D721Med (cell line): ENCODE measurements around the gene ZNF280A.

Experiments
- DNase-seq: peaks from one replicate; pipeline ENCODE4 v3.0.0; 2011; ENCODE audit warnings: low spot score; ENCODE audit not compliant: insufficient read length
- FAIRE-seq: peaks from 2 replicates; lab custom pipeline; 2011; peaks lifted over from hg19 to GRCh38; lab: Jason Lieb, UNC
- CTCF ChIP-seq: IDR thresholded peaks from 2 replicates; pipeline ENCODE4 v1.5.1; 2012; ENCODE audit warnings: mild to moderate bottlenecking, control low read depth; ENCODE audit not compliant: insufficient read depth; ENCODE audit errors: missing control alignments

Gene ZNF280A

GRCh38 chr22:22488736-22489135, 31.3 kb downstream of the ZNF280A start:
- DNase-seq: no peak
- no peak for FAIRE-seq
- no peak for TF ChIP-seq CTCF

- no peak for FAIRE-seq
- DNase-seq: no peak
- no peak for TF ChIP-seq CTCF
These were observed 32.0 kb downstream of the ZNF280A start for GRCh38 chr22:22487869-22488597.

- no peak for DNase-seq
- TF ChIP-seq CTCF: no peak
- no peak for FAIRE-seq
These were observed 33.0 kb downstream of the ZNF280A start for GRCh38 chr22:22487059-22487458.

- FAIRE-seq (no peak), DNase-seq (no peak)
- no peak for TF ChIP-seq CTCF
These were observed 33.8 kb downstream of the ZNF280A start for GRCh38 chr22:22486132-22486899.

- TF ChIP-seq CTCF: no peak
- no peak for DNase-seq
- no peak for FAIRE-seq
These were observed 34.5 kb downstream of the ZNF280A start for GRCh38 chr22:22485524-22485923.

- FAIRE-seq: no peak
- no peak for DNase-seq
- TF ChIP-seq CTCF: no peak
These were observed 36.0 kb downstream of the ZNF280A start for GRCh38 chr22:22484023-22484422.

GRCh38 chr22:22480940-22481339, 39.1 kb downstream of the ZNF280A start:
- no peak for DNase-seq
- FAIRE-seq: no peak
- TF ChIP-seq CTCF: no peak
